Activated B cell treated with CpG ODN at 0.5 μM for 24 hours (primary cell): ENCODE measurements around the gene CSH2. TPM values are rescaled to one million over a fixed set of nuclear protein-coding genes. Genes with fewer than 3 reads are reported as not detected.
A peak's percentile ranks its signal among the peaks of the same experiment; 100 is the strongest.
"Not testable (repeated sequence)": the region's sequence is repeated elsewhere in the genome, so short reads cannot be mapped to it uniquely, and the experiment has no call there.

Source experiments
- ATAC-seq: fragments of 200-7000 bp; cut with Tn5 transposase; one replicate; pipeline ENCODE4 v1.10.0; 2021; ENCODE audit warnings: low read depth, mild to moderate bottlenecking, moderate library complexity
- CTCF ChIA-PET: fragments of 350-600 bp; sonication (Branson Sonifier 250); formaldehyde crosslinking; loops from one replicate; lab custom pipeline; 2021; ENCODE audit warnings: antibody characterized with exemption; lab: Charles Lee
- POLR2A ChIA-PET: fragments of 350-600 bp; sonication (Branson Sonifier 250); formaldehyde crosslinking; loops from one replicate; lab custom pipeline; 2021; ENCODE audit warnings: antibody characterized with exemption; lab: Charles Lee
- DNase-seq: peaks from one replicate; pipeline ENCODE4 v3.0.0; 2022
- H3K27ac Mint-ChIP-seq: one replicate; pipeline ENCODE4 v1.8.0; 2020; ENCODE audit warnings: mixed read lengths
- H3K27me3 Mint-ChIP-seq: one replicate; pipeline ENCODE4 v1.8.0; 2021; ENCODE audit warnings: mixed read lengths
- H3K36me3 Mint-ChIP-seq: one replicate; pipeline ENCODE4 v1.8.0; 2021; ENCODE audit warnings: low read depth, mixed read lengths
- H3K4me1 Mint-ChIP-seq: one replicate; pipeline ENCODE4 v1.8.0; 2021; ENCODE audit warnings: mixed read lengths
- H3K4me3 Mint-ChIP-seq: one replicate; pipeline ENCODE4 v1.8.0; 2020; ENCODE audit warnings: mild to moderate bottlenecking, mixed read lengths
- H3K9me3 Mint-ChIP-seq: one replicate; pipeline ENCODE4 v1.8.0; 2020; ENCODE audit warnings: mixed read lengths
- intact Hi-C: fragments of 100-400 bp; cut with micrococcal nuclease; formaldehyde crosslinking; loops from one replicate; pipeline ENCODE4 v1.15.1; 2024
- total RNA-seq: library from RNA; stranded (reverse); gene quantifications from 2 replicates; pipeline ENCODE4 v1.2.3, GENCODE V29; 2022
- TF ChIP-seq, protein P1 (sequence below): fragments of 200-600 bp; IDR thresholded peaks from one replicate; pipeline ENCODE4 v1.8.0; 2022; ENCODE audit warnings: antibody characterized with exemption, mild to moderate bottlenecking

The CSH2 gene
- total RNA-seq, 1 donor from 2014 or later, result not detected

GRCh38 chr17:63917646-63918045, 44.2 kb upstream of the CSH2 start:
- intact Hi-C loops, result no loop called here
- Mint-ChIP-seq H3K36me3 (no peaks in the 10 kb centered on the region), H3K9me3 (no peaks in the 10 kb centered on the region), H3K27ac (no peak overlapping the region), H3K4me1 (peaks cover 86% of the 10 kb centered on the region), H3K4me3 (no peak overlapping the region), H3K27me3 (no peaks in the 10 kb centered on the region)
- ChIA-PET CTCF (interaction anchor here (4.2 to 12.3 kb wide), 6 partner anchors 14 to 215 kb away, joined by 46 to 321 read pairs (median 116); partner anchors contain the start of genes CD79B and ERN1), POLR2A (interaction anchor here (1.3 to 19.1 kb wide), 5 partner anchors 13 to 74 kb away, joined by 3 to 837 read pairs (median 33); partner anchors contain the start of gene CD79B)
- TF ChIP-seq, protein P1, sequence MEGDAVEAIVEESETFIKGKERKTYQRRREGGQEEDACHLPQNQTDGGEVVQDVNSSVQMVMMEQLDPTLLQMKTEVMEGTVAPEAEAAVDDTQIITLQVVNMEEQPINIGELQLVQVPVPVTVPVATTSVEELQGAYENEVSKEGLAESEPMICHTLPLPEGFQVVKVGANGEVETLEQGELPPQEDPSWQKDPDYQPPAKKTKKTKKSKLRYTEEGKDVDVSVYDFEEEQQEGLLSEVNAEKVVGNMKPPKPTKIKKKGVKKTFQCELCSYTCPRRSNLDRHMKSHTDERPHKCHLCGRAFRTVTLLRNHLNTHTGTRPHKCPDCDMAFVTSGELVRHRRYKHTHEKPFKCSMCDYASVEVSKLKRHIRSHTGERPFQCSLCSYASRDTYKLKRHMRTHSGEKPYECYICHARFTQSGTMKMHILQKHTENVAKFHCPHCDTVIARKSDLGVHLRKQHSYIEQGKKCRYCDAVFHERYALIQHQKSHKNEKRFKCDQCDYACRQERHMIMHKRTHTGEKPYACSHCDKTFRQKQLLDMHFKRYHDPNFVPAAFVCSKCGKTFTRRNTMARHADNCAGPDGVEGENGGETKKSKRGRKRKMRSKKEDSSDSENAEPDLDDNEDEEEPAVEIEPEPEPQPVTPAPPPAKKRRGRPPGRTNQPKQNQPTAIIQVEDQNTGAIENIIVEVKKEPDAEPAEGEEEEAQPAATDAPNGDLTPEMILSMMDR, result no peak
- no peak for ATAC-seq
- DNase-seq, result no peak

GRCh38 chr17:63917206-63917605, 43.7 kb upstream of the CSH2 start:
- H3K27me3 Mint-ChIP-seq, H3K27ac Mint-ChIP-seq, ATAC-seq, H3K36me3 Mint-ChIP-seq, DNase-seq, H3K9me3 Mint-ChIP-seq, intact Hi-C loops, H3K4me3 Mint-ChIP-seq: not testable (repeated sequence)
- H3K4me1 Mint-ChIP-seq, result peaks cover 86% of the 10 kb centered on the region
- CTCF ChIA-PET, result interaction anchor here (4.2 to 12.3 kb wide), 5 partner anchors 15 to 215 kb away, joined by 46 to 321 read pairs (median 116); partner anchors contain the start of genes CD79B and ERN1
- POLR2A ChIA-PET, result interaction anchor here (1.3 to 19.1 kb wide), 4 partner anchors 13 to 73 kb away, joined by 3 to 837 read pairs (median 140); partner anchors contain the start of gene CD79B

DNA sequence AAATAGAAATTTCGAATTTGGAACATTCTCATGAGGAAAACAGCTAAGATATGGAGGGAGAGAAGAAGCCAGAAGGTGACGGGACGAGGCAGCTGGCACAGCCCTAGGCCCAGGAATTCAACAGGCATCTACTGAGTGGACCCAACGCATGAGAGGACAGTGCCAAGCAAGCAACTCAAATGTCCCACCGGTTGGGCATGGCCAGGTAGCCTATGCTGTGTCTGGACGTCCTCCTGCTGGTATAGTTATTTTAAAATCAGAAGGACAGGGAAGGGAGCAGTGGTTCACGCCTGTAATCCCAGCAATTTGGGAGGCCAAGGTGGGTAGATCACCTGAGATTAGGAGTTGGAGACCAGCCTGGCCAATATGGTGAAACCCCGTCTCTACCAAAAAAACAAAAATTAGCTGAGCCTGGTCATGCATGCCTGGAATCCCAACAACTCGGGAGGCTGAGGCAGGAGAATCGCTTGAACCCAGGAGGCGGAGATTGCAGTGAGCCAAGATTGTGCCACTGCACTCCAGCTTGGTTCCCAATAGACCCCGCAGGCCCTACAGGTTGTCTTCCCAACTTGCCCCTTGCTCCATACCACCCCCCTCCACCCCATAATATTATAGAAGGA, 43.2 kb upstream of the CSH2 start:
- H3K4me3 Mint-ChIP-seq, result peak overlapping the region; percentile 67
- H3K9me3 Mint-ChIP-seq, result no peaks in the 10 kb centered on the region
- POLR2A ChIA-PET, result interaction anchor here (0.8 to 12.9 kb wide), 7 partner anchors 14 to 229 kb away, joined by 3 to 272 read pairs (median 9); partner anchors contain the start of gene CD79B
- CTCF ChIA-PET, result interaction anchor here (0.8 to 12.3 kb wide), 6 partner anchors 12 to 216 kb away, joined by 3 to 321 read pairs (median 109); partner anchors contain the start of genes ERN1 and ICAM2
- DNase-seq (no peak), ATAC-seq (no peak)
- no peaks in the 10 kb centered on the region for H3K27me3 Mint-ChIP-seq
- H3K36me3 Mint-ChIP-seq, result no peaks in the 10 kb centered on the region
- H3K27ac Mint-ChIP-seq, result peak overlapping the region; percentile 68
- intact Hi-C loops, result no loop called here
- peaks cover 87% of the 10 kb centered on the region for H3K4me1 Mint-ChIP-seq
- TF ChIP-seq, protein P1, result no peak

GRCh38 chr17:63915753-63916152, 42.3 kb upstream of the CSH2 start:
- H3K4me3 Mint-ChIP-seq, result peak overlapping the region; percentile 67

DNA sequence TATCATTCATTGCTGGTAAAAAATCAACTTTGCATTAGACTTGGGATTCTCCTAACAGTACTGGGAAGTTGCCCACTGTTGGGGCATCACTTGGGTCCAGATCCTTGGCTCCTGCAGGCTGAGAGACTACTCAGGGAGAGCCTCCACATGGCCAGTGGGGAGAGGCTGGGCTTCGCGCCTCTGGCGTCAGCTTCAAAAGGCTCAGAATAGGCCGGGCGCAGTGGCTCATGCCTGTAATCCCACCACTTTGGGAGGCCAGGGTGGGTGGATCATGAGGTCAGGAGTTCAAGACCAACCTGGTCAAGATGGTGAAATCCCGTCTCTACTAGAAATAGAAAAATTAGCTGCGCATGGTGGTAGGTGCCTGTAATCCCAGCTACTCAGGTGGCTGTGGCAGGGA, 41.0 kb upstream of the CSH2 start:
- no peak for ATAC-seq
- Mint-ChIP-seq H3K27me3 (peaks cover 1% of the 10 kb centered on the region), H3K36me3 (no peaks in the 10 kb centered on the region), H3K27ac (peak overlapping the region; percentile 61), H3K4me3 (peak overlapping the region; percentile 15), H3K4me1 (peaks cover 71% of the 10 kb centered on the region), H3K9me3 (no peaks in the 10 kb centered on the region)
- POLR2A ChIA-PET, result interaction anchor here (2.4 to 12.9 kb wide), 4 partner anchors 16 to 106 kb away, joined by 9 to 272 read pairs (median 37); partner anchors contain the start of genes CD79B and ICAM2
- CTCF ChIA-PET, result interaction anchor here (1.5 to 12.3 kb wide), 5 partner anchors 18 to 218 kb away, joined by 11 to 321 read pairs (median 116); partner anchors contain the start of genes CD79B and ERN1
- TF ChIP-seq, protein P1, result no peak
- intact Hi-C loops, result loop anchor here (5.0 kb wide), 1 partner anchor 368 kb away; no protein-coding TSS in a partner anchor
- DNase-seq, result peak; percentile 9

More at GRCh38 chr17:63915753-63916152, 42.3 kb upstream of the CSH2 start:
- H3K4me1 Mint-ChIP-seq, result peaks cover 84% of the 10 kb centered on the region
- DNase-seq (peak; percentile 49), ATAC-seq (peak; percentile 56)
- H3K36me3 Mint-ChIP-seq, H3K27me3 Mint-ChIP-seq, intact Hi-C loops, H3K9me3 Mint-ChIP-seq: not testable (repeated sequence)
- POLR2A ChIA-PET, result interaction anchor here (0.8 to 12.9 kb wide), 10 partner anchors 8 to 230 kb away, joined by 3 to 272 read pairs (median 8); partner anchors contain the start of genes CD79B and ICAM2
- peak overlapping the region; percentile 68 for H3K27ac Mint-ChIP-seq
- CTCF ChIA-PET, result interaction anchor here (1.1 to 12.3 kb wide), 9 partner anchors 9 to 217 kb away, joined by 3 to 321 read pairs (median 11); partner anchors contain the start of genes CD79B, ERN1 and ICAM2
